Epithelial cell of esophagus (primary cell): ENCODE data around the gene UBXN10.

Experiments used
- DNase-seq: peaks from one replicate; pipeline ENCODE4 v3.0.0; 2010; ENCODE audit warnings: low read depth
- H3K4me3 ChIP-seq: 2 replicates; pipeline ENCODE4 v1.5.1; 2011; ENCODE audit warnings: mild to moderate bottlenecking, low read length, control low read depth
- CTCF ChIP-seq: IDR thresholded peaks from 2 replicates; pipeline ENCODE4 v1.5.1; 2011; ENCODE audit warnings: low read depth, mild to moderate bottlenecking, low read length, control low read depth, inconsistent platforms; ENCODE audit not compliant: insufficient read depth; ENCODE audit errors: missing control alignments

The UBXN10 gene

GRCh38 chr1:20147846-20148570, 37.9 kb upstream of the UBXN10 start:
- DNase-seq: no peak
- H3K4me3 ChIP-seq: no peak overlapping the region
- no peak for TF ChIP-seq CTCF

- no peak for TF ChIP-seq CTCF
- no peak overlapping the region for H3K4me3 ChIP-seq
- DNase-seq: no peak
These were observed 37.1 kb upstream of the UBXN10 start for GRCh38 chr1:20148571-20149500.

GRCh38 chr1:20149601-20150325, 36.1 kb upstream of the UBXN10 start:
- no peak for TF ChIP-seq CTCF

GRCh38 chr1:20150326-20150705, 35.6 kb upstream of the UBXN10 start:
- TF ChIP-seq CTCF: no peak
- no peak overlapping the region for H3K4me3 ChIP-seq
- DNase-seq: no peak

More at GRCh38 chr1:20149601-20150325, 36.1 kb upstream of the UBXN10 start:
- no peak for DNase-seq
- H3K4me3 ChIP-seq: no peak overlapping the region

- H3K4me3 ChIP-seq: no peak overlapping the region
- no peak for TF ChIP-seq CTCF
- DNase-seq: no peak
These were observed 34.9 kb upstream of the UBXN10 start for GRCh38 chr1:20150969-20151368.

GRCh38 chr1:20151906-20152598, 33.8 kb upstream of the UBXN10 start:
- peak; percentile 56 for DNase-seq
- peak overlapping the region; percentile 20 for H3K4me3 ChIP-seq
- TF ChIP-seq CTCF: peak; percentile 85
